PC-9 (cell line): ENCODE results near the gene FGFR2. TPM values are rescaled to one million over a fixed set of nuclear protein-coding genes. Genes with fewer than 3 reads are reported as not detected.

Experiments
- BruUV-seq: library from RNA; stranded (reverse); fragments of 400-500 nt; replicated peaks from 2 replicates; lab custom pipeline; 2021; lab: Mats Ljungman, UMichigan
- CTCF ChIA-PET: fragments of 300-600 bp; sonication (Branson Sonifier 250); formaldehyde crosslinking; loops from one replicate; lab custom pipeline; 2022; ENCODE audit warnings: antibody characterized with exemption; lab: Charles Lee
- POLR2A ChIA-PET: fragments of 300-600 bp; sonication (Branson Sonifier 250); formaldehyde crosslinking; loops from one replicate; lab custom pipeline; 2022; ENCODE audit warnings: antibody characterized with exemption; ENCODE audit not compliant: unreplicated experiment; lab: Charles Lee
- DNase-seq, 2 experiments: peaks; one replicate each; pipeline versions ENCODE4 v3.0.0 to v3.0.0-alpha.2; 2015 to 2022; ENCODE audit warnings: mixed read lengths in 1 of 2
- H2AFZ ChIP-seq: fragments of 200-600 bp; sonication (generic); 2 replicates; pipeline ENCODE4 v1.8.1; 2017; ENCODE audit warnings: antibody characterized with exemption
- H3F3A ChIP-seq: fragments of 200-600 bp; sonication (generic); 2 replicates; pipeline ENCODE4 v1.8.1; 2017; ENCODE audit warnings: antibody characterized with exemption, mild to moderate bottlenecking, low read depth; ENCODE audit not compliant: insufficient read depth
- H3K27ac ChIP-seq: fragments of 200-600 bp; sonication (generic); 2 replicates; pipeline ENCODE4 v1.6.1; 2016; ENCODE audit warnings: mixed run types
- H3K27me3 ChIP-seq: fragments of 200-600 bp; sonication (generic); 2 replicates; pipeline ENCODE4 v1.6.1; 2016; ENCODE audit warnings: low read depth, mixed run types; ENCODE audit not compliant: insufficient read depth
- H3K36me3 ChIP-seq: fragments of 200-600 bp; sonication (generic); 2 replicates; pipeline ENCODE4 v1.6.1; 2016; ENCODE audit warnings: low read depth, mixed run types
- H3K4me1 ChIP-seq: fragments of 200-600 bp; sonication (generic); replicated peaks from 2 replicates; pipeline ENCODE4 v1.6.1; 2016; ENCODE audit warnings: mixed run types; ENCODE audit not compliant: insufficient read depth
- H3K4me2 ChIP-seq: fragments of 200-600 bp; sonication (generic); 2 replicates; pipeline ENCODE4 v1.6.1; 2017; ENCODE audit warnings: mixed run types
- H3K4me3 ChIP-seq: fragments of 200-600 bp; sonication (generic); 2 replicates; pipeline ENCODE4 v1.6.1; 2016; ENCODE audit warnings: mixed run types
- H3K79me2 ChIP-seq: fragments of 200-600 bp; sonication (generic); 2 replicates; pipeline ENCODE4 v1.6.1; 2017; ENCODE audit warnings: low read depth, mixed run types
- H3K9me2 ChIP-seq: fragments of 200-600 bp; sonication (generic); 2 replicates; pipeline ENCODE4 v1.8.1; 2017; ENCODE audit warnings: mild to moderate bottlenecking; ENCODE audit not compliant: insufficient read depth
- H3K9me3 ChIP-seq: fragments of 200-600 bp; sonication (generic); 2 replicates; pipeline ENCODE4 v1.8.1; 2016; ENCODE audit warnings: low read depth; ENCODE audit not compliant: insufficient read depth
- H4K20me1 ChIP-seq: fragments of 200-600 bp; sonication (generic); 2 replicates; pipeline ENCODE4 v1.8.1; 2017; ENCODE audit not compliant: insufficient read depth
- EZH2 ChIP-seq: fragments of 200-600 bp; sonication (generic); IDR thresholded peaks from 2 replicates; pipeline ENCODE4 v1.8.0; 2017; ENCODE audit warnings: antibody characterized with exemption, low read depth
- intact Hi-C: fragments of 100-400 bp; cut with micrococcal nuclease; formaldehyde crosslinking; loops from one replicate; pipeline ENCODE4 v1.10.0; 2022; ENCODE audit not compliant: unreplicated experiment
- total RNA-seq: library from RNA; stranded (reverse); gene quantifications from 2 replicates; pipeline ENCODE4 v1.2.3, GENCODE V29; 2021
- TF ChIP-seq, protein P1 (sequence below): fragments of 200-600 bp; sonication (generic); conservative IDR thresholded peaks from 2 replicates; pipeline ENCODE4 v1.6.1; 2017; ENCODE audit warnings: mixed run types, antibody characterized with exemption, mild to moderate bottlenecking, moderate library complexity

Gene FGFR2
- total RNA-seq, 1 experiment from 2014 or later = not detected

GRCh38 chr10:121544301-121544869 lies 53.9 kb downstream of the FGFR2 start:
- Histone ChIP-seq H2AFZ (no peak overlapping the region), H3K9me2 (no peaks in the 10 kb centered on the region), H3K4me1 (no peaks in the 10 kb centered on the region), H3K9me3 (no peaks in the 10 kb centered on the region), H3K27me3 (peaks cover 25% of the 10 kb centered on the region; the same call in 1 of the 2 replicates), H3K4me2 (no peak overlapping the region), H3F3A (no peaks in the 10 kb centered on the region), H3K79me2 (no peaks in the 10 kb centered on the region), H4K20me1 (no peaks in the 10 kb centered on the region), H3K4me3 (no peak overlapping the region), H3K27ac (no peak overlapping the region), H3K36me3 (no peaks in the 10 kb centered on the region)
- no peak for TF ChIP-seq EZH2
- TF ChIP-seq, protein P1, sequence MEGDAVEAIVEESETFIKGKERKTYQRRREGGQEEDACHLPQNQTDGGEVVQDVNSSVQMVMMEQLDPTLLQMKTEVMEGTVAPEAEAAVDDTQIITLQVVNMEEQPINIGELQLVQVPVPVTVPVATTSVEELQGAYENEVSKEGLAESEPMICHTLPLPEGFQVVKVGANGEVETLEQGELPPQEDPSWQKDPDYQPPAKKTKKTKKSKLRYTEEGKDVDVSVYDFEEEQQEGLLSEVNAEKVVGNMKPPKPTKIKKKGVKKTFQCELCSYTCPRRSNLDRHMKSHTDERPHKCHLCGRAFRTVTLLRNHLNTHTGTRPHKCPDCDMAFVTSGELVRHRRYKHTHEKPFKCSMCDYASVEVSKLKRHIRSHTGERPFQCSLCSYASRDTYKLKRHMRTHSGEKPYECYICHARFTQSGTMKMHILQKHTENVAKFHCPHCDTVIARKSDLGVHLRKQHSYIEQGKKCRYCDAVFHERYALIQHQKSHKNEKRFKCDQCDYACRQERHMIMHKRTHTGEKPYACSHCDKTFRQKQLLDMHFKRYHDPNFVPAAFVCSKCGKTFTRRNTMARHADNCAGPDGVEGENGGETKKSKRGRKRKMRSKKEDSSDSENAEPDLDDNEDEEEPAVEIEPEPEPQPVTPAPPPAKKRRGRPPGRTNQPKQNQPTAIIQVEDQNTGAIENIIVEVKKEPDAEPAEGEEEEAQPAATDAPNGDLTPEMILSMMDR = no peak
- intact Hi-C loops = no loop called here
- ChIA-PET POLR2A (no interaction called here), CTCF (no interaction called here)
- BruUV-seq = no TSS peak
- no peak for DNase-seq

GRCh38 chr10:121543545-121543944 lies 54.7 kb downstream of the FGFR2 start:
- H3K36me3 ChIP-seq = no peaks in the 10 kb centered on the region
- no TSS peak for BruUV-seq
- no peak for TF ChIP-seq EZH2
- TF ChIP-seq, protein P1 = no peak
- H4K20me1 ChIP-seq = no peaks in the 10 kb centered on the region
- no peaks in the 10 kb centered on the region for H3F3A ChIP-seq
- intact Hi-C loops = no loop called here
- H3K9me3 ChIP-seq = no peaks in the 10 kb centered on the region
- ChIA-PET POLR2A (no interaction called here), CTCF (no interaction called here)
- no peak overlapping the region for H3K4me2 ChIP-seq
- H2AFZ ChIP-seq = no peak overlapping the region
- no peak for DNase-seq
- H3K79me2 ChIP-seq = no peaks in the 10 kb centered on the region
- no peak overlapping the region for H3K27ac ChIP-seq
- no peaks in the 10 kb centered on the region for H3K4me1 ChIP-seq
- no peak overlapping the region for H3K4me3 ChIP-seq
- H3K9me2 ChIP-seq = no peaks in the 10 kb centered on the region
- peaks cover 29% of the 10 kb centered on the region for H3K27me3 ChIP-seq

GRCh38 chr10:121541450-121542120 lies 56.7 kb downstream of the FGFR2 start:
- no peak overlapping the region for H3K4me2 ChIP-seq
- peaks cover 47% of the 10 kb centered on the region for H3K27me3 ChIP-seq
- intact Hi-C loops = no loop called here
- no TSS peak for BruUV-seq
- no peaks in the 10 kb centered on the region for H3K9me2 ChIP-seq
- H3K4me3 ChIP-seq = no peak overlapping the region
- CTCF ChIA-PET = no interaction called here
- no peaks in the 10 kb centered on the region for H3F3A ChIP-seq
- no peak for DNase-seq
- H3K36me3 ChIP-seq = no peaks in the 10 kb centered on the region
- H3K79me2 ChIP-seq = no peaks in the 10 kb centered on the region
- H4K20me1 ChIP-seq = no peaks in the 10 kb centered on the region
- TF ChIP-seq, protein P1 = no peak
- no peak overlapping the region for H3K27ac ChIP-seq
- POLR2A ChIA-PET = no interaction called here
- H2AFZ ChIP-seq = no peak overlapping the region
- no peaks in the 10 kb centered on the region for H3K4me1 ChIP-seq
- H3K9me3 ChIP-seq = no peaks in the 10 kb centered on the region
